GOT3 (cell line): Measurements from ENCODE around the gene APOBEC3F.
"Not testable (repeated sequence)": the region's sequence is repeated elsewhere in the genome, so short reads cannot be mapped to it uniquely, and the experiment has no call there.

Experiments used
- DNase-seq: peaks from one replicate; lab custom pipeline; 2025; ENCODE audit warnings: mixed read lengths; lab: John Stamatoyannopoulos, UW

The APOBEC3F gene

GRCh38 chr22:39027717-39028116 lies 12.9 kb upstream of the APOBEC3F start:
- no peak for DNase-seq

DNA sequence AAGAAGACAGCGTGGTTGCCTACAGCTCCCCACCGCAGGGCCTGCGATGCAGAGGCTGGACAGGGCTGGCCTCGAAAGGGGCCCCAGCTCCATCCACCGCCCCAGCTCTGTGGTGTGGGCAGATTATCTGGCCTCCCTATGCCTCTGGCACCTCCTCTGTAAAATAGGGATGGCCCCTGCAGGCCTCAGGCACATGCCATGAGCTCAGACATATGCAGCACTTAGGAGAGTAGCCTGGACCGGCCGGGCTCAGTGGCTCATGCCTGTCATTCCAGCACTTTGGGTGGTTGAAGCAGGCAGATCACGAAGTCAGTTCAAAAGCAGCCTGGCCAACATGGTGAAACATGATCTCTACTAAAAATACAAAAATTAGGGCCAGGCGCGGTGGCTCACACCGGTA lies 12.4 kb upstream of the APOBEC3F start:
- no peak for DNase-seq

DNA sequence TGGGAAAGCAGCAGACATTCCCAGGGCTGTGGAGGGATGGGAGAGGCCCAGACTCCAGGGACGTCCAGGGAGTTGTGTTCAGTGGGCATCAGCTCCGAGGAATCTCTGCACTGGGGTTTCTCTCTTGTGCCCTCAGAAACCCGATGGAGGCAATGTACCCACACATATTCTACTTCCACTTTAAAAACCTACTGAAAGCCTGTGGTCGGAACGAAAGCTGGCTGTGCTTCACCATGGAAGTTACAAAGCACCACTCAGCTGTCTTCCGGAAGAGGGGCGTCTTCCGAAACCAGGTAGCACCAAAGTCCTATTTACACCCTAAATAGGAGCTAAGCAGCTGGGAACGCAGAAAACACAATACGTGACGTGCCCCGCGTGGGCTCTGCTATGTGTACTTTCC lies 11.4 kb upstream of the APOBEC3F start:
- DNase-seq, result no peak

DNA sequence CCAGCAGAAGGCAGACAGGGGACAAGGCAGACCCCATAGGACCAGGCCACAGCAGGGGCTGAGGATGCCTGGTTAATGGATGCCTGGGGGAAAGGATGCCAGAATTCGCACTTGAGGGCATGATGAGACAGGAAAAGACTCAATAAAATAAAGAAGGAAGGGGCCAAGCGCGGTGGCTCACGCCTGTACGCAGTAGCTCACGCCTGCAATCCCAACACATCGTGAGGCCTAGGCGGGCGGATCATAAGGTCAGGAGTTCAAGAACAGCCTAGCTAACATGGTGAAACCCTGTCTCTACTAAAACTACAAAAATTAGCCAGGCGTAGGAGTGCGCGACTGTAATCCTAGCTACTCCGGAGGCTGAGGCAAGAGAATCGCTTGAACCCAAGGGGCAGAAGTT lies 10.0 kb upstream of the APOBEC3F start:
- DNase-seq, result no peak

DNA sequence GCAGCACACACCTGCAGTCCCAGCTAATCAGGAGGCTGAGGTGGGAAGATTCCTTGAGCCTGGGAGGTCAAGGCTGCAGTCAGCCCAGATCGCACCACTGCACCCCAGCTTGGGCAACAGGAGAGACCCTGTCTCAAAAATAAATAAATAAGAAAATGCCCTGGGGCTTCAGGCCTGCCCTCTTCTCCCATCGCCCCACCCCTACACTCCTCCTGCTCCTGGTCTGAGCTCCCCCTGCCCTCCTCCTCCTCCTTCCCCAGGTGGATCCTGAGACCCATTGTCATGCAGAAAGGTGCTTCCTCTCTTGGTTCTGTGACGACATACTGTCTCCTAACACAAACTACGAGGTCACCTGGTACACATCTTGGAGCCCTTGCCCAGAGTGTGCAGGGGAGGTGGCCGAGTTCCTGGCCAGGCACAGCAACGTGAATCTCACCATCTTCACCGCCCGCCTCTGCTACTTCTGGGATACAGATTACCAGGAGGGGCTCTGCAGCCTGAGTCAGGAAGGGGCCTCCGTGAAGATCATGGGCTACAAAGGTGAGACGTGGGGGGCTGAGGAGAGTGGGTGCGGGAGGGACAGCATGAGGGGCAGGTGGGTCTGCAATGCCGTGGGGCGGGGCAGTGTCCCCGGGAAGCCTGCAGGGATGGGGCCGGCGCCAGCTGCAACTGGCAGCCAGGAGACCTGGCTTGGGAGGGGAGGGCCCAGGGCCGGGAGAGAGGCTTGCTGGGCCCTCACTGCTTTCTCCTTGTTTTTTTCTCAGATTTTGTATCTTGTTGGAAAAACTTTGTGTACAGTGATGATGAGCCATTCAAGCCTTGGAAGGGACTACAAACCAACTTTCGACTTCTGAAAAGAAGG lies 9.0 kb upstream of the APOBEC3F start:
- DNase-seq, result not testable (repeated sequence)

DNA sequence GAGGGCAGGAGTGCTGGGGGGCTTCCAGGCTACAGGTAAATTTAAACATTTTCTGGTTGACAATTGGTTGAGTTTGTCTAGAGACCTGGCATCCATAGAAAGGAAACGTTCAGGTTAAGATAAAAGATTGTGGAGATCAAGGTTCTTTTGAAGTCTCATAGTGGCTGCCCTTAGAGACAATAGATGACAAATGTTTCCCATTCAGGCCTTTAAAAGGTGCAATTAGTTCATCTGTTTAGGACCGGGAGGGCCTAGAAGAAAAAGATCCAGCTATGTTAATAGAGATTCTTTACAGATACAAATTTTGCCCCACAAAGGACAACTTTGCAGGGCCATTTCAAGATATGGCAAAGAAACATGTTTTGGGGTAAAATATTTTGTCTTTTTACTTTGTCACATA lies 3.6 kb upstream of the APOBEC3F start:
- not testable (repeated sequence) for DNase-seq

GRCh38 chr22:39039306-39040126 lies 1.1 kb upstream of the APOBEC3F start:
- no peak for DNase-seq

DNA sequence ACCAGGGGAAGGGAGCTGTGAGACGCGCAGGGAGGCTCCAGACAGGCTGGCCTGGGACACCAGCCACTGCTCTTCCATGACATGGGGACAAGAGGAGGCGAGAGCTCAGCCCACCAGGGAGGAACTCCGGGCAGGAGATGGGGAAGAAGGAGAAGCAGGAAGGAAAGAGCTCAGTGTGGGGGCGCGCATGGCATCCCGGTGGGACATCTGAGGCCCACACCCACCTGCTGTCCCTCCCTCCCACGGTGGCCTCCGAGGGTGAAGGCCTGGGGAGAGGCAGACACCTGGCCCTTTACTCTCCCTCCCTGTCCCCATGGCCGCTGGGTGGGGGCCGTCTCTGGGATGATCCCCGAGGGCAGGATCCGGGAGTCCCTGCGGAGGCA lies 518 bp upstream of the APOBEC3F start:
- not testable (repeated sequence) for DNase-seq

GRCh38 chr22:39041908-39042307 lies 1.2 kb downstream of the APOBEC3F start:
- no peak for DNase-seq

DNA sequence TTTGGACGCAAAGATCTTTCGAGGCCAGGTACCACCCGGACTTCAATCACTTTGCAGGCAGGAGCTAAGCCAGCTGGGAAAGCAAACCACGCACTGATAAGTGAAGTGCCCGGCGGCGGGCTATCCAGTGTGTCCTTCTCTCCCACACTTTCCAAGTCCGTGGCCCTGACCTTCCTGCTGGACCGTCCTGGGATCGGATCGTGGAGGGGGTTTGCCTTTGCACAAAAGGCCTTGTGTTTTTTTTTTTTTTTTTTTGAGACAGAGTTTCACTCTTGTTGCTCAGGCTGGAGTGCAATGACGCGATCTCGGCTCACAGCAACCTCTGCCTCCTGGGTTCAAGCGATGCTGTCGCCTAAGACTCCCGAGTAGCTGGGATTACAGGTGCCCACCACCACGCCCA lies 2.4 kb downstream of the APOBEC3F start:
- DNase-seq, result not testable (repeated sequence)

GRCh38 chr22:39045136-39045535 lies 4.5 kb downstream of the APOBEC3F start:
- not testable (repeated sequence) for DNase-seq

- not testable (repeated sequence) for DNase-seq
These were observed 8.8 kb downstream of the APOBEC3F start for GRCh38 chr22:39049486-39049885.

DNA sequence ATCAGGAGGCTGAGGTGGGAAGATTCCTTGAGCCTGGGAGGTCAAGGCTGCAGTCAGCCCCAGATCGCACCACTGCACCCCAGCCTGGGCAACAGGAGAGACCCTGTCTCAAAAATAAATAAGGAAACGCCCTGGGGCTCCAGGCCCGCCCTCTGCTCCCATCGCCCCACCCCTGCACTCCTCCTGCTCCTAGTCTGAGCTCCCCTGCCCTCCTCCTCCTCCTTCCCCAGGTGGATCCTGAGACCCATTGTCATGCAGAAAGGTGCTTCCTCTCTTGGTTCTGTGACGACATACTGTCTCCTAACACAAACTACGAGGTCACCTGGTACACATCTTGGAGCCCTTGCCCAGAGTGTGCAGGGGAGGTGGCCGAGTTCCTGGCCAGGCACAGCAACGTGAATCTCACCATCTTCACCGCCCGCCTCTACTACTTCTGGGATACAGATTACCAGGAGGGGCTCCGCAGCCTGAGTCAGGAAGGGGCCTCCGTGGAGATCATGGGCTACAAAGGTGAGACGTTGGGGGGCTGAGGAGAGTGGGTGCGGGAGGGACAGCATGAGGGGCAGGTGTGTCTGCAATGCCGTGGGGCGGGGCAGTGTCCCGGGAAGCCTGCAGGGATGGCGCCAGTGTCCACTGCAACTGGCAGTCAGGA lies 11.3 kb downstream of the APOBEC3F start:
- DNase-seq, result not testable (repeated sequence)

DNA sequence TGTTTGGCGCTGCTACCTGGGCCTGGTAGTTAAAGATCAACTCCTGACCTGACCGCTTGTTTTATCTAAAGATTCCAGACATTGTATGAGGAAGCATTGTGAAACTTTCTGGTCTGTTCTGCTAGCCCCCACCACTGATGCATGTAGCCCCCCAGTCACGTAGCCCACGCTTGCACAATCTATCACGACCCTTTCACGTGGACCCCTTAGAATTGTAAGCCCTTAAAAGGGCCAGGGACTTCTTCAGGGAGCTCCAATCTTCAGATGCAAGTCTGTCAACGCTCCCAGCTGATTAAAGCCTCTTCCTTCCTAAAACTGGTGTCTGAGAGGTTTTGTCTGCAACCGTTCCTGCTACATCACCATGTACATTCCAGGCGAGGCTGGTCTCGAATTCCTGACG lies 15.0 kb downstream of the APOBEC3F start:
- no peak for DNase-seq

GRCh38 chr22:39061290-39061689 lies 20.6 kb downstream of the APOBEC3F start:
- DNase-seq, result not testable (repeated sequence)

GRCh38 chr22:39061951-39062350 lies 21.3 kb downstream of the APOBEC3F start:
- DNase-seq, result not testable (repeated sequence)

- not testable (repeated sequence) for DNase-seq
These were observed 23.2 kb downstream of the APOBEC3F start for GRCh38 chr22:39063904-39064303.

- not testable (repeated sequence) for DNase-seq
These were observed 26.0 kb downstream of the APOBEC3F start for GRCh38 chr22:39066442-39067276.

DNA sequence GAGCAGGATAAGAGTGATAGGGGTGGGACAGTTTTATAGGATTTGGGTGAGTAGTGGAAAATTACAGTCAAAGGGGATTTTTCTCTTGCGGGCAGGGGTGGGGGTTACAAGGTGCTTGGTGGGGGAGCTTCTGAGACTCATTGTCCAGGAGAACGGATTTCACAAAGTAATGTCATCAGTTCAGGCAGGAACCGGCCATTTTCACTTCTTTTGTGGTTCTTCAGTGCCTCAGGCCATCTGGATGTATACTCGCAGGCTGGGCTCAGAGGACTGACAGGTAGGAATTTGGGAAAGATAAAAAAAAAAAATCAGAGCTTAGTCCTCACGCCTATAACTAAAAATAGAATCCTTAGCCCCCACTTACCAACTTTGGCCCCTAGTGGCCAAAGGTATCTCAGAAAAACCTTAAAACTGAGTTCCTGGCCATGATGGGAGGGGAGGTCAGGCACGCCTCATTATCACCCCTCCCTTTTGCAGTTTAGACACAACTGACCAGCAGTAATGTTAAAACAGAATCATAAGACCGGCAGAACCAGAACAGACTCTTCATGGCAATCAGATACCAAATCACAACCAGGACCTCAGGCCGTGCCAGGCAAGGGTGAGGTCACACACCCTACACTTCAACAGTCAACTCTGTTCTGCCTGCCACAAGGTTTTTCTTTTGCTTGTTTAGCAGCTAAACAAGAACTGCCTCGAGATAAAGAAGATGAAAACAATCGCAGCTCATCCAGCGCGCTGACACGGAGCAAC lies 27.5 kb downstream of the APOBEC3F start:
- DNase-seq, result no peak

GRCh38 chr22:39070186-39070585 lies 29.5 kb downstream of the APOBEC3F start:
- no peak for DNase-seq

DNA sequence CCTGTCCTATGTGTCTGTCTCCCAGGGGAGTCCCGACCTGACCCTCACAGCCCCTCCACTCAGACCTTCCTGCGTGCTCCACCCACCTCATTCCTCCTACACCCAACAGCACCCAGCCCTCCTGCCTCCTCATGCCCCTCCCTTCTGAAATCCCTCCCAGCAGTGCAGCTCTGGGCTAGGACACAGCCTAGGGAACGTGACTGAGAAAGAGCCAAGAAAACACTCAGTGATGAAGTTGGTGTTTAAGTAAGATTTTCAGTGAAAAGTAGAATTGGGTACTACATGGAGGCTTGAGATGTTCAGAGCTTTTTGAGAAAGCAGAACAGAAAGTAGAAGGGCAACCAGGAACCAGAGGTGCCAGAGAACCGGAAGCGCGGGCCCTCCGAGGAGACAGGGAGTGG lies 31.9 kb downstream of the APOBEC3F start:
- DNase-seq, result not testable (repeated sequence)
